Liver (tissue), 3 donors: ENCODE results near the gene IFIT1.

Experiments used
- ATF3 ChIP-seq: IDR thresholded peaks from 2 replicates; pipeline ENCODE4 v1.6.1; 2016; ENCODE audit warnings: antibody characterized with exemption
- CTCF ChIP-seq: fragments of 150-350 bp; IDR thresholded peaks from 2 replicates; pipeline ENCODE4 v1.5.1; 2017; ENCODE audit warnings: improper control_type of control experiment, low read depth, low read length; ENCODE audit not compliant: missing input control
- FOXA1 ChIP-seq: IDR thresholded peaks from 2 replicates; pipeline ENCODE4 v1.6.1; 2016; ENCODE audit warnings: antibody characterized with exemption
- FOXA2 ChIP-seq: IDR thresholded peaks from 2 replicates; pipeline ENCODE4 v1.6.1; 2016; ENCODE audit warnings: antibody characterized with exemption
- GABPA ChIP-seq, 2 donors: IDR thresholded peaks in 1 of 2; conservative IDR thresholded peaks in 1 of 2; 2 replicates each; pipeline ENCODE4 v1.6.1; 2016; ENCODE audit warnings: antibody characterized with exemption in 2 of 2, mild to moderate bottlenecking in 1 of 2, moderate library complexity in 1 of 2
- JUND ChIP-seq, 2 donors: IDR thresholded peaks; 2 replicates each; pipeline ENCODE4 v1.6.1; 2016; ENCODE audit warnings: antibody characterized with exemption in 2 of 2
- MAX ChIP-seq: IDR thresholded peaks from 2 replicates; pipeline ENCODE4 v1.6.1; 2016; ENCODE audit warnings: antibody characterized with exemption
- NR2F2 ChIP-seq: IDR thresholded peaks from 2 replicates; pipeline ENCODE4 v1.6.1; 2016; ENCODE audit warnings: antibody characterized with exemption
- RAD21 ChIP-seq, 2 donors: IDR thresholded peaks; 2 replicates each; pipeline ENCODE4 v1.6.1; 2016; ENCODE audit warnings: antibody characterized with exemption in 2 of 2, mild to moderate bottlenecking in 2 of 2
- REST ChIP-seq: IDR thresholded peaks from 2 replicates; pipeline ENCODE4 v1.6.1; 2016; ENCODE audit warnings: antibody characterized with exemption, mild to moderate bottlenecking
- SP1 ChIP-seq: IDR thresholded peaks from 2 replicates; pipeline ENCODE4 v1.6.1; 2018; ENCODE audit warnings: antibody characterized with exemption, mild to moderate bottlenecking
- TAF1 ChIP-seq: conservative IDR thresholded peaks from 2 replicates; pipeline ENCODE4 v1.6.1; 2016; ENCODE audit warnings: antibody characterized with exemption, mild to moderate bottlenecking
- YY1 ChIP-seq: IDR thresholded peaks from 2 replicates; pipeline ENCODE4 v1.6.1; 2016; ENCODE audit warnings: antibody characterized with exemption, mild to moderate bottlenecking
- donor health status: healthy.
- donor health status: healthy.

GRCh38 chr10:89416465-89416864 lies 24.0 kb downstream of the IFIT1 start:
- TF ChIP-seq RAD21 (IDR thresholded peaks at IDR 0.05) (no peak), CTCF (no peak), TAF1 (no peak), ATF3 (no peak), JUND (IDR thresholded peaks at IDR 0.05) (no peak), SP1 (no peak), NR2F2 (no peak), REST (no peak), FOXA2 (no peak), YY1 (no peak), FOXA1 (no peak), GABPA (IDR thresholded peaks at IDR 0.05 in 1 of 2, conservative IDR thresholded peaks at IDR 0.05 in 1 of 2) (no peak), MAX (no peak)
